Measurements from ENCODE around the gene IFNL3.
"Not testable (repeated sequence)": the region's sequence is repeated elsewhere in the genome, so short reads cannot be mapped to it uniquely, and the experiment has no call there.

IFNL3 gene

DNA sequence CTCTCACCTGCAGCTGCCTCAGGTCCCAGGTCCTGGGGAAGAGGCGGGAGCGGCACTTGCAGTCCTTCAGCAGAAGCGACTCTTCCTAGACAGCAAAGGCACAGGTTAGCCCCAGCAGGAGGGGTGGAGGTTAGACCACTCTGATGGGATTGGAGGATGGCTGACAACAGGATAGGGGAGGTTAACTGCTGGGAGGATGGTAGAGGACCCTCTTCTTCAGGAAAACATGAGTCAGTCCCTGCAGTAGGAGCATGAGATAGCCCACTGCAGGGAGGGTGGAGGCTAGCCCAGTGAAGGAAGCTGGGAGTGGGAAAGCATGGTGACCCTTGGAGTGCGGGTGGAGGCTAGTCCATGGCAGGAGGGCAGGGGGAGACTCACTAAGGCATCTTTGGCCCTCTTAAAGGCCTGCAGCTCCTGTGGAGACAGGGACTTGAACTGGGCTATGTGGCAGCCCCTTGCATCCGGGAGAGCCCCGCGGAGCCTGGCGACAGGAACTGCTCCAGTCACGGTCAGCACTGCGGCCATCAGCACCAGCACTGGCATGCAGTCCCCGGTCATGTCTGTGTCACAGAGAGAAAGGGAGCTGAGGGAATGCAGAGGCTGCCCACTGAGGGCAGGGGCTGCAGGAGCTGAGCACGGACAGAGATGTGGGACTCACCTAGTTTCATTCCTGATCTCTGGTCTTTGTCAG is at the start of gene IFNL3:
IFNL3 (minus strand) TSS at position 597 of the 691 bp plus-strand sequence; CDS start at position 558, 39 bp downstream.
- not testable (repeated sequence) for DNase-seq

DNA sequence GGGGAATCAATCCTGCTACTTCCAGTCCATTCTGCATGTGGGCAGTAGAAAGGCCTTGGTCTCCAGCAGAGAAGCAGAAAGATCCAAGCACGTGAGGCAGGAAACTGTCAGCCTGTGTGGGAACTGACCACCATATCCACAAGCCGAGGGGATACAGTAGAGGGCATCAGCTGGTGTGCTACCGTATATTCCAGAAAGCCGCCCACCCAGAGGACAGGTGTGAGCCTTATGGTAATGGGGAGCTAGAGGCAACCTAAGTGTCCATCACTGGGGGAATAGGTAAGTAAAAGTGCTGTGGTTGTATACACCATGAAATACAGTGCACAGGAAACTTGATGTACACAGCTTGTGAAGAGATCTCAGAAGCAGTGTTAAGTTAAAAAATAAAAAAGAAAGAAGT is 48.6 kb upstream of the IFNL3 start:
- no peak for DNase-seq

DNA sequence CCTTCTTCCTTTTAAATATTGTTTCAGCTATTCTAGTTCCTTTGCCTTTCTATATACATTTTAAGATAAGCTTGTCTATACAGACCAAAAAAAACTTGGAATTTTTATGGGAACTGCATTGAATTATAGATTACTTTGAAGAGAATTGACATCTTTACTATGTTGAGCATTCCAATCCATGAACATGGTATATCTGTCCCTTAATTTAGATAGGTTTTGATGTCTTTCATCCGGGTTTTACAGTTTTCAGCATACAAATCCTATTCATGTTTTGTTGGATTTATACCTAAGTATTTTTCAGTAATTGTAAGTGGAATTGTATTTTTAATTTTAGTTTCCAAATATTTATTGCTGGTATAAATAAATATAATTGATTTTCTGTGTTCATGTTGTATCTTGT is 39.2 kb upstream of the IFNL3 start:
- DNase-seq = no peak

DNA sequence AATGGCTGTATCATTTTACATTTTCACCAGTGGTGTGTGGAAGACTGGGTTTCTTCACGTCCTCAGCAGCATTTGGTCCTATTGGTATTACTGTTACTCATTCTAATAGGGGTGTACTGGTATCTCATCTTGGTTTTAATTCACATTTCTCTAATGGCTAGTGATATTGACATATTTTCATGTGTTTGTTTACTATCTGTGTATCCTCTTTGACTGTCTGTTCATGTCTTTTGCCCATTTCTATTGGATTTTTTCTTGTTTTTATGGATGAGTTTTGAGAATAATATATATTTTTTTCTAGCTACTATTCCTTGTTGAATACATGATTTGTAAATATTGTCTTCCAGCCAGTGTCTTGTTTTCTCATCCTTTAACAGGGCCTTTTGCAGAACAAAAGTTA is 37.2 kb upstream of the IFNL3 start:
- no peak for DNase-seq

DNA sequence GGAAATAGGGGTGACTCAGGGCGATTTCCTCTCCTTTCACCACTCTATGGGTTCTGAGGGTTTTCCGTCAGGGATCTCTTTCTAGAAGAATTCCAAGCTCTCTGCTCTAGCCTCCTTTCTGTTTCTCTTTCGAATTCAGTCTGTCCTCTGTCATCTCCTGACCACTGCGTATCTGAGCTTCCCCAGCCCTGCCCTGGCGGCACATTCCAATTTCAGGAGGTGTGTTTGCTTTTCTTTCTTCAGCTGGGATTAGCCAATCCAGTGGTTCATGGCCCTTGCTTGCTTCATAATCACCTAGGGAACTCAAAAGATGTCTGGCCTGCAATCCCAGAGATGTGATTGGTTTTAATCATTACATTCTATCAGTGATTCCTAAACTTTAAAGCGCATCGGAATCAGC is 32.8 kb upstream of the IFNL3 start:
- no peak for DNase-seq

DNA sequence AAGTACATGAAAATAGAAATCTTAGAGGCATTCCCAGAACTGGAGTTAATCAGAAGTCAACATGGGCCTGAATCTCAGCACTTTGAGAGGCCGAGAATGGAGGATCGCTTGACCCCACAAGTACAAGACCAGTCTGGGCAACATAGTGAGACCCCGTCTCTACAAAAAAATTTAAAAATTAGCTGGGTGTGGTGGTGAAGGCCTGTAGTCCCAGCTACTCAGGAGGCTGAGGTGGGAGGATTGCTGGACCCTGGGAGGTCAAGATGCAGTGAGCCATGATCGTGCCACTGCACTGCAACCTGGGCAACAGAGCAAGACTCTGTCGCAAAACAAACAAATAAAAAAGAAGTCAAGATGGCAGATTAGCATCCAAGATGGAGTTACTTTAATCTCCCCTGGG is 31.9 kb upstream of the IFNL3 start:
- no peak for DNase-seq

DNA sequence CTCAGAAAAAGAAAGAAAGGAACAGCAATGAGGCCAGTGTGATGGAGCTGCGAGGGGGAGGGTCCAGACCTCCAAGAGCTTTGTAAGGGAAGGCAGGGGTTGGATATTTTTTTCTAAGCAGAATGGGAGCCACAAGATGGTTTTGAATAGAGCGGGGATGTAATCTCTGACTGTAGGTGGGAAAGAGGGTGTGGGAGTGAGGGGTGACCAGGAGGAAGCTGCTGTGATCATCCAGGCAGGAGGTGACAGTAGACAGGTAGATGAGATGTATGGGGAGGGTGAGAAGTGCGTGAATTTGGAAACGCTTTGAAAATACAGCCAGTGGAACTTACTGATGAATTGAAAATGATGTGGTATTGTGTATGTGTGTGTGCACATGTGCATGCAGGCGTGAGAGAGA is 30.8 kb upstream of the IFNL3 start:
- no peak for DNase-seq

DNA sequence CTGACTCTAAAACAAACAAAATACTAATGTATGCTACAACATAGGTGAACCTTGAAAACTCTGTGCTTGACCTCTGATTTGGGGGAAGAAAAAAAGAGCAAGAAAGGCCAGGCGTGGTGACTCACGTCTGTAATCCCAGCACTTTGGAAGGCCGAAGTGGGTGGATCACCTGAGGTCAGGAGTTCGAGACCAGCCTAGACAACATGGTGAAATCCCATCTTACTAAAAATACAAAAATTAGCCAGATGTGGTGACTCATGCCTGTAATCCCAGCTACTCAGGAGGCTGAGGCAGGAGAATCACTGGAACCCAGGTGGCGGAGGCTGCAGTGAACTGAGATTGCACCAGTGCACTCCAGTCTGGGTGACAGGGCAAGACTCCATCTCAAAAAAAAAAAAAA is 29.1 kb upstream of the IFNL3 start:
- DNase-seq = not testable (repeated sequence)

DNA sequence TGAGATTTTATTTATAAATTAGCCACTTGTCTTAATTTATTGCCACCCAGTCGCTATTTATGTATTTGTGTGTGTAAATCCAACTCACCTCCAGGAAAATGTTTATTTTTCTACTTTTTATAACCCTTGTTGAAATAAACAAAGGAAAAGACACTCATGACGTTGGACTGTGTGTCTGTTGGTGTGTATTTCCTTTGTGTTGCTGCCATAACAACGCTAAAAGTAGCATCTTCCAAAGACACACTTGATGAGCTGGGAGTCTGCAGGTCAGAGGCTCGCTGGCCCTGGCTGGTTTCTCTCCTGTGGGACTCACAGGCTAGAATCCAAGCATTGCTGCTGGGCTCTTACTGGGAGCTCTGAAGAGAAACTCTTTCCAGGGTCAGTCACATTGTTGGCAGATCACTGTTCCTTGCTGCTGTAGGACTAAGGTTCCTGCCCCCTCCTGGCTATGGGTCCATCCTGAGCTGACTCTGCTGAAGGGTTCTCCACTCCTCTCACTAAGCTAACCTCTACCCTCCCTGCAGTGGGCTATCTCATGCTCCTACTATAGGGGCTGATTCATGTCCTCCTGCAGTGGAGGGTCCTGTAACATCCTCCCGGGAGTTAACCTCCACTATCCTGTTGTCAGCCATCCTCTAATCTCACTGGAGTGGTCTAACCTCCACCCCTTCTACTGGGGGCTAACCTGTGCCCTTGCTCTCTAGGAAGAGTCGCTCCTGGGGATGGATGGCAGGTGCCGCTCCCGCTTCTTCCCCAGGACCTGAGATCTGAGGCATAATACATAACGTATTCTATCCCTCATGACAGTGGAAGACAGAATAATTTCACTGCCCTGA is 25.4 kb upstream of the IFNL3 start:
- DNase-seq = no peak

DNA sequence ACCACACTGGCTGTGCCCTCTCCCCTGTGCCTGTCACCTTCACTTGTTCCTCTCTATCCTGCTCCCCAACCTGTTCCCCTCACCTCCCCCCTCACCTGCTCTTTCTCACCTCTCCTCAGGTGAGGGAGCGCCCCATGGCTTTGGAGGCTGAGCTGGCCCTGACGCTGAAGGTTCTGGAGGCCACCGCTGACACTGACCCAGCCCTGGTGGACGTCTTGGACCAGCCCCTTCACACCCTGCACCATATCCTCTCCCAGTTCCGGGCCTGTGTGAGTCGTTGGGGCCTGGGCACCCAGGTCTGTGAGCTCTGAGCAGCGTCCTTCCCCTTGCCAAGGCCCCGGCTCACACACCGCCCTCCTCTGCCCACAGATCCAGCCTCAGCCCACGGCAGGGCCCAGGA is 24.6 kb upstream of the IFNL3 start:
- not testable (repeated sequence) for DNase-seq

DNA sequence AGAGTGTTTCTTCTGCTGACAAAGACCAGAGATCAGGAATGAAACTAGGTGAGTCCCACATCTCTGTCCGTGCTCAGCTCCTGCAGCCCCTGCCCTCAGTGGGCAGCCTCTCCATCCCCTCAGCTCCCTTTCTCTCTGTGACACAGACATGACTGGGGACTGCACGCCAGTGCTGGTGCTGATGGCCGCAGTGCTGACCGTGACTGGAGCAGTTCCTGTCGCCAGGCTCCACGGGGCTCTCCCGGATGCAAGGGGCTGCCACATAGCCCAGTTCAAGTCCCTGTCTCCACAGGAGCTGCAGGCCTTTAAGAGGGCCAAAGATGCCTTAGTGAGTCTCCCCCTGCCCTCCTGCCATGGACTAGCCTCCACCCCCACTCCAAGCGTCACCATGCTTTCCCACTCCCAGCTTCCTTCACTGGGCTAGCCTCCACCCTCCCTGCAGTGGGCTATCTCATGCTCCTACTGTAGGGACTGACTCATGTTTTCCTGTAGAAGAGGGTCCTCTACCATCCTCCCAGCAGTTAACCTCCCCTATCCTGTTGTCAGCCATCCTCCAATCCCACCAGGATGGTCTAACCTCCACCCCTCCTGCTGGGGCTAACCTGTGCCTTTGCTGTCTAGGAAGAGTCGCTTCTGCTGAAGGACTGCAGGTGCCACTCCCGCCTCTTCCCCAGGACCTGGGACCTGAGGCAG is 23.9 kb upstream of the IFNL3 start:
- DNase-seq = not testable (repeated sequence)

DNA sequence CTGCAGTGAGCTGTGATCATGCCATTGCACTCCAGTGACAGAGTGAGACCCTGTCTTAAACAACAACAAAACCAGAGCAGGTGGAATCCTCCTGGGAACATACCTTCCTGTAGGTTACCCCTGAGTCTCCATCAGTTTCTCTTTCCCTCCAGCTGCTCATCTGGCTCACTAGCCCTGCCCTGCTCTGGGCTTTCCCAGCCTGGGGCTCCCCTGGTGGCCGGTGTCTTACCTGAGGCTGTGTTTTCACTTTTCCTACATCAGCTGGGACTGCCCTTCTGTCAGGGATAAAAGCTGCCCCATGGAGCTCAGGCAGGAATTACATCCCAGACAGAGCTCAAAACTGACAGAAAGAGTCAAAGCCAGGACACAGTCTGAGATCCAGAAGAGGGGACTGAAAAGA is 23.3 kb upstream of the IFNL3 start, which contains the start of gene IFNL2:
IFNL2 (plus strand) TSS at position 312 of the 400 bp plus-strand sequence. CDS start 173 bp downstream, outside the sequence.
- DNase-seq = not testable (repeated sequence)

DNA sequence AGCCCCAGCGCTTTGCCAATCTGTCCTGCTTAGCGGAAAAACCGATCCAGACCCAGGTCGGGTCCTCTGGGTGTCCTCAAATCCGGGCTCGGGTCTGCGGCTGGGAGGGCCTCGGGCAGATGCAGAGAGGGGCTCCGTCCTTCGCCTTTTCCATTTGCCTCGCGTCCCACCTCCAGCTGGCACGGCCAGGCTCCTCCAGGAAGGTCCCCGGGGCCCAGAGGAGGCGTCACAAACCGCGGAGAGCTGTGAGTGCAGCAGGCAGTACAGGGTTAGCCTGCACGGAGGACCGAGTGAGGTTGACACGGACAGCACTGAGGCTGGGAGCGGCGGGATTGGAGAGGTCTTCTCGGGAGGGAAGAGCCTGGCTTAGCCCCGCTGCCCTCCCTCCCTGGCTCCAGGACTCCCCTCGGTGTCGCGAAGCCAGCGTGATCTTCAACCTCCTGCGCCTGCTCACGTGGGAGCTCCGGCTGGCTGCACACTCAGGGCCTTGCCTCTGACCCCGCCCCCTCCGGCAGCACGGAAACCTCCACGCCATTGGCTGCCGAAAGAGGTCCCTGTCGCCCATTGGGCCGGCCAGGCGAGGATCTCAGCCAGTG is 20.6 kb upstream of the IFNL3 start:
- DNase-seq = peak; percentile 48 to 58

DNA sequence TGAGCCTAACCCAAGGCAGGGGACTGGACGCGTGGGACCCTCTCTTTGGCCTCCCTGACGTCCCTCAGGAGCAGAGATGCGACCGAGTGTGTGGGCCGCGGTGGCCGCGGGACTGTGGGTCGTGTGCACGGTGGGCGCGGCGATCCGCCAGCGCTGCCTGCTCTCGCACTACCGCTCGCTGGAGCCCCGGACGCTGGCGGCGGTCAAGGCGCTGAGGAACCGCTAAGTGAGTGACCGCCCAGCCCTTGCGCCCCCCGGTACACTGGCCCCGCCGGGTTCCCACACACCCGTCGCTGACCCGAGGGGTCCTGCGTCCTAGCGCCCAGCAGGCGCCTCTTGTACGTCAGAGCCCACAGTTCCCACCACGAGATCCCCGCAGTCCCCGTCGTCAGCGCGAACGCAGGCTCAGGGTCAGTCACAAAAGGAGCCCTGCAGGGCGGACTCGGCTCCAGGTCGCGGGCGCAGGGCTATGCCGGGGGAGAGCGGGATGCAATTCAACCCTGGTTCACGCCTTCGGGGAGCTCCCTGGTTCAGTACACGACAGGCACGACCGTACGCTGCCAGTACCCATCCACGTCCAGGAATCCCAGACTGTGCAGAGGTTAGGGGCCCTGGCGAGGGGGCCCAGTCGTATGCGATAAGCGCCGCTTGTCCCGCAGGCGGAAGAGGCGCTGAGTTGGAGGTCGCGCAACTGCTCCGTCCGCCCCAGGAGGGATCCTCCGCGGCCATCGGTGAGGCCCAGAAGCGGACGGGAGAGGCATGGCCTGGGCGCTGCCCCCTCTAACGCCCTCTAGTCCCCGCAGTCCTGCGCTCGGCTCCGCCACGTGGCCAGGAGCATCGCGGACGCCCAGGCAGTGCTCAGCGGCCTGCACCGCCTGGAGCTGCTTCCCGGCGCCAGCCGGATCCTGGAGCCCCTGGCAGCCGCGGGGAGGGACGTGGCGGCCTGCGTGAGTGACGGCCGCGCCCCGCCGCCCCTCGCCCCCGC is 19.8 kb upstream of the IFNL3 start:
- no peak for DNase-seq

DNA sequence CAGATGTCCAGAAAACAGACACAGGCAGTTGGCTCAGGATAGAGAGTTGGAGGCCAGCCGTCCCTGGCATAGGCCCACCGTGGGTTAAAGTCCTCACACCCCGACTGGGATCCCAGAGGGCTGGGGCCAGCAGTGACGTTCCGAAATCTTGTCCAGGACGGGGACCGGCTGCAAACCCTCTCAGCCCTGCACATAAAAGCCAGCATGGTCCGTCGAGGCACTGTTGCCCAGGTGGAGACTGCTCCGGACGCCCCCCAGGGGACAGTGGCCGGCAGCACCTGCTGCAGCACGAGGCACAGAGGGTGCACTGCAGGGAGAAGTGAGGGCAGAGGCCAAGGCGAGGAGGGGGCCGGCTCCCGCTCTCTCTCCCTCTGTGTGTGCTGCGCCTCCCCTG is 19.1 kb upstream of the IFNL3 start:
- DNase-seq = no peak

DNA sequence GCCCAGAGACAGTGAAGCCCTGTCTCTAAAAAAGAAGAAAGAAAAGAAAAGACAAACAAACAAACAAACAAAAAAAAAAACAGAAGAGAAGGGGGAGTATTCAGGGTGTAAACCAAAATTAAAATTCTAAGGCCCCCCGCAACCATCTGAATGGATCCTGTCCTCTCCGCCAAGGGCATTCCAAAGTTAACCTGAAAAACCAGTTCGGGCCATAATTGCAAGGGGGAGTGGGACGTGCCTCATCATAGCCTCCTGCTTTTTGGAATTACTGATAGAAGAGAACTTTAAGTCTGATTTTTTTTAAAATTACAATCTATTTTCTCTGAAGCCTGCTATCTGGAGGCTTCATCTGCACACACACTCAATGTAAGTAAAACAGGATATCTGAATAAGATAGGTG is 17.7 kb upstream of the IFNL3 start:
- no peak for DNase-seq

DNA sequence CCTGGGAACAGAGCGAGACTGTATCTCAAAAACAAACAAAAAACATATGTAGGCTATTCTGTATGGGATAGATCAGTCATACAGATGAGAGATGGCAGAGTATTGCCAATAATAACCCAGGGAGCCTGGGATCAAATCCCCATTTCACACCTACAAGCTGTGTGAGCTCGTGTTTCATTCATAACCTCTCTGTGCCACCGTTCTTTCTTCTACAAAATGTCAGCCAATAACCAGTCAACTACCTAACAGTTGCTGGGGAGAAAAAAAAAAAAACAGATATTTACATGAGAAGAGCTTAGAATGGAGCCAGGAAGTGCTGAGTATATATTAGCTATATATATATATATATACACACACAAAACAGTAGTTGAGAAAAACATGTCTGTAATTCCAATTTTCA is 16.9 kb upstream of the IFNL3 start:
- no peak for DNase-seq

DNA sequence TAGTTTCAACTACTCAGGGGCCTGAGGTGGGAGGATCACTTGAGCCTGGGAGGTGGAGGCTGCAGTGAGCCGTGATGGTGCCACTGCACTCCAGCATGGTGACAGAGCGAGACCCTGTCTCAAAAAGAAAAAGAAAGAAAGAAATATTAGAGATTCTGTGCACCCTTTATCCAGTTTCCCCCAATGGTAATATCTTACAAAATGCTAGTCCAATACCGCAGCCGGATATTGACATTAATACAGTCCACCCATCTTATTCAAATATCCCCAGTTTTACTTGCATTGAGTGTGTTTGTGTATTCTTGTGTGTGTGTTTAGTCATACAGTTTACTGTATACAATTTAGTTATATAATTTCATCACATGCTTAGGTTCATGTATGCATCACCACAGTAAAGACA is 12.4 kb upstream of the IFNL3 start:
- DNase-seq = no peak

DNA sequence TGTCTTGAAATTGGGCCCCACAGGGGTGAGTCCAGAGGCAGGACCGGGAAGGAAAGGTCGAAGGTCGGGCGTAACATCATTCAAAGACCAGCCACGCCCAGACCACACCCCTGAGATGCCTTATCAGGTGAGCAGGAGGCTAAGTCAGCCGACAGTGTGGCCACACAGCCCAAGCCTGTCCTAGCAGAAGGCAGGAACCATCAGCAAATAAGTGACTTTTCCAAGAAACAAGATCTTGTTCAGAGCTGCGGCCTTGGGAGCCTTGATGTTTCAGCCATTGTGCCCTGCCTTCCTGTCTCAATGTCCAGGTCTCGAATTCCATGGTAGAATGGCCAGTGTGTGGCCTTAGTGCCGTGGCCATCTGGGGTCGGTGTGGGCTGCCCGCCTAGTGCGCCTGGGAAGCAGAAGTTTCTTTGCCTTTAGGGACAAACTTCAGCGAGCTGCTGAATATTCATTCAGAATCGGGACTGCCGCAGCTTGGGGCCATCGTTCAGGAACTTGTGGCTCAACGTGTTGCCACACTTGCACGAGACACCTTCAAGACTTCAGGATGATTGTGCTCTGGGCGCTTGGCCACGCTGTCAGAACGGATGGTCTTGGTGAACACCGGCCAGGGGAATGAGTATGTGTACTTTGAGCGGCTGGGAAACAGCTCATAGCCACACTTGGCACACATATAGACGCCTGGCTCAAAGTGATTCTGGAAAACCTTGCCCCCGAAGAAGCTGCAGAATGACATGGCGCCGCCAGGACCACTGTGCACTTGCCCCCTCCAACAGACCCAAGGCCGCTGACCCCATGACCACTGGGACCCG is 9.9 kb upstream of the IFNL3 start:
- DNase-seq = no peak

DNA sequence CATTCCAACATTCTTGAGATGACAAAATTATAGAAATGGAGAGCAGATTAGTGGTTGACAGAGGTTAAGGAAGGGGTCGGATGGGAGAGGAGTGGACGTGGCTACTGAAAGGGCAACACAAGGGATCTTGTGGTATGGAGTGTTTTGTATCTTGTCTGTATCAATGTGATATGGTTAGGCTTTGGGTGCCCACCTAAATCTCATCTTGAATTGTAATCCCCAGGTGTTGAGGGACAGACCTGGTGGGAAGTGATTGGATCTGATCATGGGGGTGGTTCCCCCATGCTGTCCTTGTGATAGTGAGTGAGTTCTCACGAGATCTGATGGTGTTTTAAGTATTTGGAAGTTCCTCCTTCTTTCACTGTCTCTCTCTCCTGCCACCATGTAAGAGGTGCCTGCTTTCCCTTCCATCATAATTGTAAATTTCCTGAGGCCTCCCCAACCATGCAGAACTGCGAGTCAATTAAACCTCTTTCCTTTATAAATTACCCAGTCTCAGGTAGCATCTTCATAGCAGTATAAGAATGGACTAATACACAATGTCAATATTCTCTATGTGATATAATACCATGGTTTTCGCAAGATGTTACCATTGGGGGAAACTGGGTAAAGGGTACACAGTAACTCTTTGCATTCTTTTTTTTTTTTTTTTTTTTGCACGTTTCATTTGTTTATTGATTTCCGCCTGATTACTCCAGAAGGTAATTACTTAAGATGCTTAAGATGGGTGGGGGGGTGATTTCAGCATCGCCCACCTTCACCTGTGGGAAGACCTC is 8.8 kb upstream of the IFNL3 start:
- no peak for DNase-seq
